ENCODE results near the gene MRPL44.

Gene MRPL44

GRCh38 chr2:223957092-223957851, at the start of gene MRPL44:
Gene MRPL44 (plus strand): TSS chr2:223957463. CDS start chr2:223957473, 10 bp downstream.
- peak; percentile 92 for DNase-seq (ENCODE audit: low spot score)

- DNase-seq (ENCODE audit: low spot score), result no peak
These were observed 48.8 kb upstream of the MRPL44 start for GRCh38 chr2:223908304-223908998.

- no peak for DNase-seq (ENCODE audit: low spot score)
These were observed 48.1 kb upstream of the MRPL44 start for GRCh38 chr2:223909001-223909741.

GRCh38 chr2:223914324-223914723, 42.9 kb upstream of the MRPL44 start:
- DNase-seq (ENCODE audit: low spot score), result no peak

- no peak for DNase-seq (ENCODE audit: low spot score)
These were observed 42.2 kb upstream of the MRPL44 start for GRCh38 chr2:223915071-223915470.

- no peak for DNase-seq (ENCODE audit: low spot score)
These were observed 40.9 kb upstream of the MRPL44 start for GRCh38 chr2:223916181-223916920.

- DNase-seq (ENCODE audit: low spot score), result no peak
These were observed 38.6 kb upstream of the MRPL44 start for GRCh38 chr2:223918671-223919134.

GRCh38 chr2:223920109-223920508, 37.2 kb upstream of the MRPL44 start:
- no peak for DNase-seq (ENCODE audit: low spot score)

GRCh38 chr2:223921204-223921603, 36.1 kb upstream of the MRPL44 start:
- no peak for DNase-seq (ENCODE audit: low spot score)

- no peak for DNase-seq (ENCODE audit: low spot score)
These were observed 35.0 kb upstream of the MRPL44 start for GRCh38 chr2:223922308-223922707.

- no peak for DNase-seq (ENCODE audit: low spot score)
These were observed 33.3 kb upstream of the MRPL44 start for GRCh38 chr2:223923976-223924375.

- DNase-seq (ENCODE audit: low spot score), result no peak
These were observed 32.2 kb upstream of the MRPL44 start for GRCh38 chr2:223925106-223925505.

GRCh38 chr2:223928113-223929006, 28.9 kb upstream of the MRPL44 start:
- DNase-seq (ENCODE audit: low spot score), result no peak

- no peak for DNase-seq (ENCODE audit: low spot score)
These were observed 27.6 kb upstream of the MRPL44 start for GRCh38 chr2:223929571-223930102.

- DNase-seq (ENCODE audit: low spot score), result no peak
These were observed 26.9 kb upstream of the MRPL44 start for GRCh38 chr2:223930103-223930976.

- no peak for DNase-seq (ENCODE audit: low spot score)
These were observed 24.2 kb upstream of the MRPL44 start for GRCh38 chr2:223932816-223933800.

GRCh38 chr2:223934870-223935269, 22.4 kb upstream of the MRPL44 start:
- DNase-seq (ENCODE audit: low spot score), result no peak

- no peak for DNase-seq (ENCODE audit: low spot score)
These were observed 21.7 kb upstream of the MRPL44 start for GRCh38 chr2:223935459-223936125.
